CD4-positive, alpha-beta T cell (primary cell): ENCODE results near the gene GAS2L2. TPM values are rescaled to one million over a fixed set of nuclear protein-coding genes. Genes with fewer than 3 reads are reported as not detected.

Source experiments
- ATAC-seq: fragments of 200-7000 bp; cut with Tn5 transposase; one replicate; pipeline ENCODE4 v1.10.0; 2022; ENCODE audit warnings: mild to moderate bottlenecking; ENCODE audit not compliant: poor library complexity
- CTCF ChIA-PET: fragments of 350-600 bp; sonication (Branson Sonifier 250); formaldehyde crosslinking; loops from one replicate; lab custom pipeline; 2021; ENCODE audit warnings: antibody characterized with exemption, inconsistent platforms; lab: Charles Lee
- POLR2A ChIA-PET: fragments of 350-600 bp; sonication (Branson Sonifier 250); formaldehyde crosslinking; loops from one replicate; lab custom pipeline; 2021; ENCODE audit warnings: antibody characterized with exemption, inconsistent platforms; lab: Charles Lee
- DNase-seq, 14 experiments: peaks; one replicate each; pipeline ENCODE4 v3.0.0-alpha.2; 2013 to 2020; ENCODE audit warnings: mixed read lengths in 2 of 14
- H3K27ac ChIP-seq, 2 donors: one replicate each; pipeline versions ENCODE4 v1.5.1 to v1.7.0; 2013; ENCODE audit warnings: low read length in 2 of 2, low read depth in 1 of 2, mild to moderate bottlenecking in 1 of 2
- H3K27me3 ChIP-seq, 2 experiments: 1 replicate in 1 of 2; 2 replicates in 1 of 2; pipeline versions ENCODE4 v1.6.1 to v1.7.0; 2013; ENCODE audit warnings: low read length in 2 of 2, control low read depth in 1 of 2, mild to moderate bottlenecking in 1 of 2, moderate library complexity in 1 of 2; ENCODE audit not compliant: insufficient read depth in 2 of 2, control insufficient read depth in 1 of 2
- H3K36me3 ChIP-seq: one replicate; pipeline ENCODE4 v1.6.1; 2013; ENCODE audit warnings: low read length, control low read depth; ENCODE audit not compliant: insufficient read depth
- H3K4me1 ChIP-seq: one replicate; pipeline ENCODE4 v1.6.1; 2013; ENCODE audit warnings: low read length, control low read depth; ENCODE audit not compliant: insufficient read depth
- H3K4me3 ChIP-seq: one replicate; pipeline ENCODE4 v1.5.1; 2013; ENCODE audit warnings: mild to moderate bottlenecking, low read length, moderate library complexity
- H3K9me3 ChIP-seq, 2 experiments: 1 replicate in 1 of 2; 2 replicates in 1 of 2; pipeline versions ENCODE4 v1.6.1 to v1.7.0; 2013; ENCODE audit warnings: low read length in 2 of 2, mild to moderate bottlenecking in 2 of 2, control low read depth in 1 of 2, moderate library complexity in 1 of 2; ENCODE audit not compliant: control insufficient read depth in 1 of 2, insufficient read depth in 1 of 2
- H3K27ac Mint-ChIP-seq: one replicate; pipeline ENCODE4 v1.8.0; 2020; ENCODE audit warnings: mixed read lengths
- H3K27me3 Mint-ChIP-seq: one replicate; pipeline ENCODE4 v1.8.0; 2021; ENCODE audit warnings: mixed read lengths
- H3K36me3 Mint-ChIP-seq: one replicate; pipeline ENCODE4 v1.8.0; 2021; ENCODE audit warnings: low read depth, mixed read lengths
- H3K4me1 Mint-ChIP-seq: one replicate; pipeline ENCODE4 v1.8.0; 2021; ENCODE audit warnings: low read depth, mixed read lengths
- H3K4me3 Mint-ChIP-seq: one replicate; pipeline ENCODE4 v1.8.0; 2020; ENCODE audit warnings: mild to moderate bottlenecking, mixed read lengths
- H3K9me3 Mint-ChIP-seq: one replicate; pipeline ENCODE4 v1.8.0; 2020; ENCODE audit warnings: mixed read lengths
- CTCF ChIP-seq: fragments of 200-600 bp; IDR thresholded peaks from one replicate; pipeline ENCODE4 v1.8.0; 2022; ENCODE audit warnings: antibody characterized with exemption, mild to moderate bottlenecking
- intact Hi-C, 2 experiments: fragments of 100-400 bp; cut with DNase I in 1 of 2; cut with micrococcal nuclease in 1 of 2; formaldehyde crosslinking; loops; one replicate each; pipeline versions ENCODE4 v1.15.1 to v1.9.0; 2023 to 2025; cut with DNase I, micrococcal nuclease
- total RNA-seq, 174 experiments: library from RNA in 2 of 174; stranded (reverse) in 2 of 174; gene quantifications; one replicate each; pipeline ENCODE4 v1.2.3 and lab custom pipeline; 2021 to 2026

Gene GAS2L2
- total RNA-seq, 2 experiments from 2014 or later, result 0.19 to 0.22 TPM

DNA sequence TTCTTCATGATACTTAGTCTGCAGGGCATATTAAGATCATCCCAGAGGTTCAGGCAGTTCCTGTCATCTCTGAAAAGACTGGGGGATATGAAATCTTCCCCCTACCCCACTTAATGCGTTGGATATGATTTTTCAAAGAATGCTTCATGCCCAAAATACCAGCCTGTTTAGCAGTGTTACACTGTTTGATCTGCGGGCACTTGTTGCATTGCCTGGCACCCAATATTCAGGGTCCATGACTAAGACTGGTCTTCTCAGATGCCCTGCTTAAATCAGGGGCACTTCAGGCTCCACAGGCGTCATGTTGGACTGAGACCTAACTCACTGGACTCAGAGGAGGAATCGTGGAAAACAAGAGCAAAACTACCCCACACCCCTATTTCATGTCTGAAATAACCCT is 28.0 kb downstream of the GAS2L2 start:
- no peak overlapping the region for H3K27ac Mint-ChIP-seq
- H3K4me3 Mint-ChIP-seq, result no peak overlapping the region
- no peak for DNase-seq
- H3K27me3 ChIP-seq, result no peaks in the 10 kb centered on the region
- H3K27me3 Mint-ChIP-seq, result no peaks in the 10 kb centered on the region
- H3K27ac ChIP-seq, result no peak overlapping the region
- no peak overlapping the region for H3K4me3 ChIP-seq
- H3K36me3 Mint-ChIP-seq, result peaks cover 71% of the 10 kb centered on the region
- no peak for ATAC-seq
- no peaks in the 10 kb centered on the region for H3K4me1 ChIP-seq
- intact Hi-C loops, result no loop called here
- H3K36me3 ChIP-seq, result peaks cover 66% of the 10 kb centered on the region
- H3K9me3 ChIP-seq, result no peaks in the 10 kb centered on the region
- H3K4me1 Mint-ChIP-seq, result peaks cover 4% of the 10 kb centered on the region
- POLR2A ChIA-PET, result no interaction called here
- no peaks in the 10 kb centered on the region for H3K9me3 Mint-ChIP-seq
- TF ChIP-seq CTCF, result no peak
- CTCF ChIA-PET, result no interaction called here

DNA sequence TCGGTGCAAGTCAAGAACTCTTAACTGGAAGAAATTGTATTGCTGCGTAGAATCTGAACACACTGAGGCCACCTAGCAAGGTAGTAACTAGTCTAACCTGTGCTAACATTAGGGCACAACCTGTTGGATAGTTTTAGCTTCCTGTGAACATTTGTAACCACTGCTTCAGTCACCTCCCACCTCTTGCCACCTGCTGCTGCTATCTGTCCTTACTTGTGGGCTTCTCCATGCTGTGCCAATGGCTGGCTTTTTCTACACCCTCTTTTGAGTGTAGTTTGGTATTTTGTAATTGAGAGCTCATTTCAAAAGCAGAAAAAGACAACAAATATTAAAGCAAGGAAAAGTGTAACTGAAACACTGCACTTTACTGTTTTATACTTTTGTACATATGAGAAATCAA is 29.3 kb downstream of the GAS2L2 start:
- H3K27me3 Mint-ChIP-seq, result no peaks in the 10 kb centered on the region
- H3K9me3 Mint-ChIP-seq, result no peaks in the 10 kb centered on the region
- H3K36me3 ChIP-seq, result peaks cover 76% of the 10 kb centered on the region
- intact Hi-C loops, result no loop called here
- no peak for DNase-seq
- no peak overlapping the region for H3K4me3 ChIP-seq
- no peak overlapping the region for H3K27ac ChIP-seq
- no peaks in the 10 kb centered on the region for H3K4me1 ChIP-seq
- H3K4me1 Mint-ChIP-seq, result no peaks in the 10 kb centered on the region
- POLR2A ChIA-PET, result no interaction called here
- no peaks in the 10 kb centered on the region for H3K27me3 ChIP-seq
- no peak overlapping the region for H3K27ac Mint-ChIP-seq
- H3K4me3 Mint-ChIP-seq, result no peak overlapping the region
- CTCF ChIA-PET, result no interaction called here
- no peak for ATAC-seq
- H3K9me3 ChIP-seq, result no peaks in the 10 kb centered on the region
- TF ChIP-seq CTCF, result no peak
- H3K36me3 Mint-ChIP-seq, result peaks cover 71% of the 10 kb centered on the region

- Mint-ChIP-seq H3K36me3 (peaks cover 19% of the 10 kb centered on the region), H3K4me1 (no peaks in the 10 kb centered on the region), H3K27me3 (no peaks in the 10 kb centered on the region), H3K9me3 (no peaks in the 10 kb centered on the region), H3K27ac (no peak overlapping the region), H3K4me3 (no peak overlapping the region)
- Histone ChIP-seq H3K36me3 (peaks cover 71% of the 10 kb centered on the region), H3K27me3 (no peaks in the 10 kb centered on the region), H3K27ac (no peak overlapping the region), H3K4me1 (peaks cover 10% of the 10 kb centered on the region), H3K4me3 (no peak overlapping the region), H3K9me3 (no peaks in the 10 kb centered on the region)
- intact Hi-C loops, result no loop called here
- ChIA-PET POLR2A (no interaction called here), CTCF (no interaction called here)
- TF ChIP-seq CTCF, result no peak
- DNase-seq (no peak), ATAC-seq (no peak)
These were observed 35.6 kb downstream of the GAS2L2 start for GRCh38 chr17:35717475-35717874.
